ENCODE data around the gene MTUS2.

MTUS2 gene

GRCh38 chr13:28820099-28821051 is at the start of gene MTUS2:
TSS of gene MTUS2 (plus strand) at chr13:28820339.
- peaks cover 89% of the 10 kb centered on the region for H3K27me3 Mint-ChIP-seq (ENCODE audit: low read depth, poor library complexity)
- no peaks in the 10 kb centered on the region for H3K4me1 Mint-ChIP-seq
- no peak within 1 kb of the TSS for H3K27ac Mint-ChIP-seq
- H3K36me3 Mint-ChIP-seq (ENCODE audit: low read depth): no peaks in the 10 kb centered on the region
- TF ChIP-seq CTCF (IDR thresholded peaks at IDR 0.05): no peak
- peak within 1 kb of the TSS; percentile 83 for H3K4me3 Mint-ChIP-seq
- peak; percentile 32 for DNase-seq
- peaks cover 13% of the 10 kb centered on the region for H3K9me3 Mint-ChIP-seq

DNA sequence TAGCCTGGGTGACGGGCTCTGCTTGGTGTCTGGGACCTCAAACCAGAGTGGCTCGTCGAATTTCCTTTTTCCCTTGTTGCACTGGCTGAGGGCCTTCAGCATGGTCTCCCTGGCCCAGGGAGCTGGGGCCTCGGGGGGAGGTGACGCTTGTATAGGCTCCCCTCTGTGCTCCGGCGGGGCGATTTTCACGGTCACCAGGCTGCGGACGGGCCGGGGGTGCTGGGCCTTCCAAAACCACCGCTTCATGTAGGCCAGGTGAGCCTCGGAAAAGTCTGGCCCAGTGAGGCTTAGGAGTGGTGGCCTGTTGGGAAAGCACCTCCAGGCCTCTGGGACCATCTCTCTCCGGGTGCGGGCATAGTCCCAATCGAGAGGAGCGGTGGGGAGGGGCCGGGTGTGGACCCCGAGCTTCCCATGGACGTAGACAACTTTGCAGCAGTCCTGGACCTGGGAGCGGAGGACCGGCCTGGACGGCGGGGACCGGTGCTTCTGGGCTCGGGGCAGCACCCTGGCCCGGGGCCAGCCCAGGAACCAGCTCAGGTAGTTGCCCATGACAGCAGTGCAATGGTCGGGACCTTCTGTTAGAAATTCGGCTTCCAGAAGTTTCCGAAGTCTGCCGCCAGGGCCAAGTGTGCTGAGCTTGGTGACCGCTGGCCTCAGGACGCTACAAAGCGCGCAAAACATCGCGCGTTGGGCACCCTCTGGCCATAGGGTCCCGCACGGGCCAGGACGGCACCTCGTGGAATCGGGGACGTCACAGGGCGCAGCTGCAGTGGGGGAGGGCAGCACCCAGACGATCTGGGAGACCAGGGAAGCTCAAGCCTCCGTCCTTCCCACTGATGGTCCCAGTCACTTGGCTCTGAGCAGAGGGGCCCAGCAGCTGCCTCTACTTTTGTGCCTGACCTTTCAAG is 41.6 kb upstream of the MTUS2 start:
- H3K27me3 Mint-ChIP-seq (ENCODE audit: low read depth, poor library complexity): peaks cover 10% of the 10 kb centered on the region
- no peak overlapping the region for H3K4me3 Mint-ChIP-seq
- H3K4me1 Mint-ChIP-seq: no peaks in the 10 kb centered on the region
- H3K36me3 Mint-ChIP-seq (ENCODE audit: low read depth): no peaks in the 10 kb centered on the region
- H3K9me3 Mint-ChIP-seq: peaks cover 62% of the 10 kb centered on the region
- DNase-seq: no peak
- H3K27ac Mint-ChIP-seq: no peak overlapping the region
- TF ChIP-seq CTCF (IDR thresholded peaks at IDR 0.05): no peak

GRCh38 chr13:28792992-28793391 is 27.1 kb upstream of the MTUS2 start:
- no peak for DNase-seq
- Mint-ChIP-seq H3K4me1 (peaks cover 5% of the 10 kb centered on the region), H3K36me3 (ENCODE audit: low read depth) (no peaks in the 10 kb centered on the region)

GRCh38 chr13:28794396-28794795 is 25.7 kb upstream of the MTUS2 start:
- peaks cover 5% of the 10 kb centered on the region for H3K4me1 Mint-ChIP-seq
- no peak overlapping the region for H3K4me3 Mint-ChIP-seq
- H3K36me3 Mint-ChIP-seq (ENCODE audit: low read depth): no peaks in the 10 kb centered on the region
- DNase-seq: no peak
- TF ChIP-seq CTCF (IDR thresholded peaks at IDR 0.05): no peak
- peaks cover 18% of the 10 kb centered on the region for H3K27me3 Mint-ChIP-seq (ENCODE audit: low read depth, poor library complexity)
- no peak overlapping the region for H3K27ac Mint-ChIP-seq
- no peaks in the 10 kb centered on the region for H3K9me3 Mint-ChIP-seq

More at GRCh38 chr13:28792992-28793391, 27.1 kb upstream of the MTUS2 start:
- Mint-ChIP-seq H3K27ac (no peak overlapping the region), H3K9me3 (peaks cover 2% of the 10 kb centered on the region), H3K4me3 (no peak overlapping the region), H3K27me3 (ENCODE audit: low read depth, poor library complexity) (peaks cover 12% of the 10 kb centered on the region)
- TF ChIP-seq CTCF (IDR thresholded peaks at IDR 0.05): no peak

DNA sequence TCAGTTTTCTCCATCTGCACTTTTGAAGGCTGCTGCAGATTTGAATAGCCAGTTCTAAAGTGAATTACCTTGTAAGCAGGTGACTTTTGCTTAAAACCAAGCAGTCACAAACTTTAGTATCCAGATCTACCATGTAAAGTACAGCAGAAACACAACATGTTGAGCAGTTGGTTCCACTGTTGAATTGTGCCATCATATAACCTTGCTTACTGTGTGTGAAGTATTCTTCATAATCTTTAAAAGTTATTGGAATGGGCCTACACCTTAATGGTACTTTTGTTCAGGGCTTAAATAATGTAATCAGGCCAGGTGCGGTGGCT is 23.2 kb upstream of the MTUS2 start:
- Mint-ChIP-seq H3K36me3 (ENCODE audit: low read depth) (no peaks in the 10 kb centered on the region), H3K4me3 (no peak overlapping the region), H3K9me3 (no peaks in the 10 kb centered on the region), H3K4me1 (peaks cover 5% of the 10 kb centered on the region), H3K27me3 (ENCODE audit: low read depth, poor library complexity) (peaks cover 14% of the 10 kb centered on the region), H3K27ac (no peak overlapping the region)
- no peak for DNase-seq
- TF ChIP-seq CTCF (IDR thresholded peaks at IDR 0.05): no peak
